ENCODE data around the gene ACP3. TPM values are rescaled to one million over a fixed set of nuclear protein-coding genes. Genes with fewer than 3 reads are reported as not detected.

ACP3 gene
- total and polyA plus RNA-seq, 12 donors: 0.48 to 30.8 (median 7.4) TPM

GRCh38 chr3:132341746-132342145 is 24.5 kb downstream of the ACP3 start:
- Histone ChIP-seq H3K9me3 (replicated peaks in 1 of 3) (no peaks in the 10 kb centered on the region), H3K4me3 (no peak overlapping the region), H3K36me3 (replicated peaks in 1 of 2) (no peaks in the 10 kb centered on the region), H3K27ac (no peak overlapping the region), H3K4me1 (replicated peaks in 1 of 2) (peaks cover 0 to 4% of the 10 kb centered on the region in 2 donors), H3K27me3 (no peaks in the 10 kb centered on the region)
- TF ChIP-seq CTCF (IDR thresholded peaks at IDR 0.05) (no peak), POLR2A (IDR thresholded peaks at IDR 0.05) (no peak)
- intact Hi-C loops (cut with DNase I): loop anchor here (5.0 kb wide), 1 partner anchor 84 kb away; no protein-coding TSS in a partner anchor
- 87 to 94% (median 92%) methylated on average over 2 of the region's 2 CpGs for WGBS, 4 donors
- DNase-seq: no peak

GRCh38 chr3:132342183-132342582 is 25.0 kb downstream of the ACP3 start:
- TF ChIP-seq POLR2A (IDR thresholded peaks at IDR 0.05): no peak
- no peak for TF ChIP-seq CTCF (IDR thresholded peaks at IDR 0.05)

GRCh38 chr3:132342610-132343009 is 25.4 kb downstream of the ACP3 start:
- Histone ChIP-seq H3K27me3 (no peaks in the 10 kb centered on the region), H3K27ac (no peak overlapping the region), H3K4me1 (replicated peaks in 1 of 2) (peaks cover 0 to 4% of the 10 kb centered on the region in 2 donors), H3K4me3 (peak overlapping the region in 2 of 4 donors; percentile 9 to 38), H3K9me3 (replicated peaks in 1 of 3) (no peaks in the 10 kb centered on the region), H3K36me3 (replicated peaks in 1 of 2) (no peaks in the 10 kb centered on the region)
- no peak for TF ChIP-seq CTCF (IDR thresholded peaks at IDR 0.05)
- no peak for TF ChIP-seq POLR2A (IDR thresholded peaks at IDR 0.05)
- 68 to 78% (median 70%) methylated on average over 2 of the region's 2 CpGs for WGBS, 4 donors
- intact Hi-C loops (cut with DNase I): loop anchor here (5.0 kb wide), 1 partner anchor 85 kb away; no protein-coding TSS in a partner anchor
- no peak for DNase-seq

More at GRCh38 chr3:132342183-132342582, 25.0 kb downstream of the ACP3 start:
- Histone ChIP-seq H3K4me1 (replicated peaks in 1 of 2) (peaks cover 0 to 4% of the 10 kb centered on the region in 2 donors), H3K27me3 (no peaks in the 10 kb centered on the region), H3K36me3 (replicated peaks in 1 of 2) (no peaks in the 10 kb centered on the region), H3K27ac (no peak overlapping the region), H3K9me3 (replicated peaks in 1 of 3) (no peaks in the 10 kb centered on the region), H3K4me3 (no peak overlapping the region)
- 73 to 78% (median 74%) methylated on average over 5 of the region's 5 CpGs for WGBS, 4 donors
- intact Hi-C loops (cut with DNase I): loop anchor here (5.0 kb wide), 1 partner anchor 85 kb away; no protein-coding TSS in a partner anchor
- peak in 1 of 7 donors; percentile 19 for DNase-seq

- peak; percentile 25 to 71 (median 47) for DNase-seq
- Histone ChIP-seq H3K4me3 (peak overlapping the region in 2 of 4 donors; percentile 9 to 38), H3K9me3 (replicated peaks in 1 of 3) (no peaks in the 10 kb centered on the region), H3K4me1 (replicated peaks in 1 of 2) (peaks cover 0 to 4% of the 10 kb centered on the region in 2 donors), H3K36me3 (replicated peaks in 1 of 2) (no peaks in the 10 kb centered on the region), H3K27ac (no peak overlapping the region), H3K27me3 (no peaks in the 10 kb centered on the region)
- TF ChIP-seq CTCF (IDR thresholded peaks at IDR 0.05) (peak; percentile 85 to 98 (median 92)), POLR2A (IDR thresholded peaks at IDR 0.05) (no peak)
- intact Hi-C loops (cut with DNase I): loop anchor here (5.0 kb wide), 1 partner anchor 86 kb away; no protein-coding TSS in a partner anchor
- WGBS, 4 donors: 0 to 2% (median 2%) methylated on average over 6 of the region's 6 CpGs
These were observed 25.9 kb downstream of the ACP3 start for GRCh38 chr3:132343018-132343612.
